Measurements from ENCODE around the gene DNAH7.
"Not testable (repeated sequence)": the region's sequence is repeated elsewhere in the genome, so short reads cannot be mapped to it uniquely, and the experiment has no call there.

Gene DNAH7

DNA sequence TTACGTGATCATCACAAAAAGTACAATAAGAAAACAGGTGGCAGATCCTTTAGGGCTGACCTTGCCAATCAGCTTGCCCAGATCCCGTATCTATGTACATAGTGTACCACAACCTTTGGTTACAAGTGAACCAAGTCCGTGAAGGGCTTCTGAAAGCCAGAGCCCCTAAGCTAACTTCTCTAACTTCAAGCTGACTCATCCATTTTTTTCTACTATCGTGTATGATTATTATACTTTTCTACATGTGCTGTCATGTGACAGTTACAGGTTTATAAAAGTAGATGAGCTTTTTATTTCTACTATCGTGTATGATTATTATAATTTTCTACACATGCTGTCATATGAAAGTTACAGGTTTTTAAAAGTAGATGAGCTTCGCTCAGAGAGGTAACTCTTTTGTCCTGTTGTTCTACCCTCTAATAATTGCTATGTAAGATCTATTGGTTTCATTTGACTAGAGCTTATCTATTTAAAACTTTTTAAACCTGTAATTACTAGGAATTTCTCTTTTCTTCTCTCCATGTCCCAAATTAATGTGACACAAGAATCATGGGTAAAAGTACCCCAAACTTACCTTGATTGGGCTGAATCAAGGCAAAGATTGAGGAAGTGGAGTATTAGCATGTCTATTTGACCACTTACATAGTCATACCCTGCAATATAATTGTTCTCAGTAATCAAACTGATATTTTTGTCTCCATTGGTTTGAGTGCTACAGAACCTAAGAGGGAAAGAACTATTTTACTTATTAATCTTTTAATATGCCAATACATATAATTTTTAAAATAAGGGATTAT is 29.4 kb upstream of the DNAH7 start:
- Histone ChIP-seq H3K27ac (ENCODE audit: low read length) (no peak overlapping the region), H3K9ac (ENCODE audit: low read length in 2 of 2) (no peak overlapping the region), H3K27me3 (ENCODE audit: control insufficient read depth in 1 of 2, insufficient read depth in 2 of 2, low read length in 2 of 2) (no peaks in the 10 kb centered on the region), H3K36me3 (ENCODE audit: control insufficient read depth in 2 of 2, insufficient read depth in 2 of 2, low read length in 2 of 2) (no peaks in the 10 kb centered on the region), H3K9me3 (ENCODE audit: control insufficient read depth in 2 of 2, low read length in 2 of 2) (no peaks in the 10 kb centered on the region), H3K4me3 (ENCODE audit: low read length in 2 of 2) (no peak overlapping the region), H3K4me1 (ENCODE audit: control insufficient read depth, insufficient read depth, low read length) (no peaks in the 10 kb centered on the region)

DNA sequence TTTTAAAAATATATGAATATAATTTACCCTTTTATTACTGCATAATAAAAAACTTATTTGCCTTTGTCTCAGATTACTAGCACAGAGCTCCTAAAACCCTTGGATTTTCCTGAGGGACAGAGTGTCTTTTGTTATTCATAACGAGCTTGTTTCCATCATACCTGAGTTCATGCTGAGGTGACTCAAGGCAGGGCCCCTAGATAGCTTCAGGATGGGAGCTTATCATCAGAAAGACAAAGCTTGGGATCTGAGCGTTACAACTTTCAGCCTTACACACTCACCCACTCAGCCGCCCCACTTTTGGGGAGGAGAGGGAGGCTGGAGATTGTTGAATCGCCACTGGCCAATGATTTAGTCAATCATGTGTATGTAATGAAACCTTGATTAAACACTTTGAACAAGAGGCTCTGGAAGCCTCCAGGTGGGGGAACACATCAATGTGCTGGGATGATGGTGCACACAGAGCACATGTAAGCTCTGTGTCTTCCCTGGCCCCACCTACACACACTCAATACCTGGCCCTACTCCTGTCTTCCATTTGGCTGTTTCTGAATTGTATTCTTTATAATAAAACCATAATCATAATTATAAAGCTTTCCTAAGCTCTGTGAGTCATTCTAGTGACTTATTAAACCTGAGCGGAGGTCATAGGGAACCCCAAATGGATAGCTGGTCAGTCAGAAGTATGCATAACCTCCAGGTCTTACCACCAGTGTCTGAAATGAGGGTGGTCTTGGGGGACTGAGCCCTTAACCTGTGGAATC is 28.5 kb upstream of the DNAH7 start:
- Histone ChIP-seq H3K27ac (ENCODE audit: low read length) (no peak overlapping the region), H3K9me3 (ENCODE audit: control insufficient read depth in 2 of 2, low read length in 2 of 2) (no peaks in the 10 kb centered on the region), H3K9ac (ENCODE audit: low read length in 2 of 2) (no peak overlapping the region), H3K4me1 (ENCODE audit: control insufficient read depth, insufficient read depth, low read length) (no peaks in the 10 kb centered on the region), H3K4me3 (ENCODE audit: low read length in 2 of 2) (no peak overlapping the region), H3K36me3 (ENCODE audit: control insufficient read depth in 2 of 2, insufficient read depth in 2 of 2, low read length in 2 of 2) (no peaks in the 10 kb centered on the region), H3K27me3 (ENCODE audit: control insufficient read depth in 1 of 2, insufficient read depth in 2 of 2, low read length in 2 of 2) (no peaks in the 10 kb centered on the region)

DNA sequence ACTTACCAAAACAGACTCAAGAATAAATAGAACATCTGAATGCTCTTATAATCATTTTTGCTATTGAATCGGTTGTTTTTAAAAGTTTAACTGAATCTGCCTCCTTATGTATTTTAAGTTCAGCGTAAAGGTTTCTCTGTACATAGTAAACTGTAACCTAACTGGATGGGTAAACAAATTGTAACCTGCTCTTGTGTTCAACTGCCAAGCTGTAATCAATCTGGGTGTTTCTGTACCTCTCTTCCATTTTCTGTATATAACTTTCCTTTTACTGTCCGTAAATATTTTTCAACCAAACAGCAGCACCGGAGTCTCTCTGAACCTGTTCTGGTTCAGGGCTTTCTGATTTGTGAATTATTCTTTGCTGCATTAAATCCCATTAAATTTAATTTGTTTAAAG is 27.6 kb upstream of the DNAH7 start:
- Histone ChIP-seq H3K4me3 (ENCODE audit: low read length in 2 of 2) (no peak overlapping the region), H3K9me3 (ENCODE audit: control insufficient read depth in 2 of 2, low read length in 2 of 2) (no peaks in the 10 kb centered on the region), H3K9ac (ENCODE audit: low read length in 2 of 2) (no peak overlapping the region), H3K27ac (ENCODE audit: low read length) (no peak overlapping the region), H3K36me3 (ENCODE audit: control insufficient read depth in 2 of 2, insufficient read depth in 2 of 2, low read length in 2 of 2) (no peaks in the 10 kb centered on the region), H3K27me3 (ENCODE audit: control insufficient read depth in 1 of 2, insufficient read depth in 2 of 2, low read length in 2 of 2) (no peaks in the 10 kb centered on the region), H3K4me1 (ENCODE audit: control insufficient read depth, insufficient read depth, low read length) (no peaks in the 10 kb centered on the region)

DNA sequence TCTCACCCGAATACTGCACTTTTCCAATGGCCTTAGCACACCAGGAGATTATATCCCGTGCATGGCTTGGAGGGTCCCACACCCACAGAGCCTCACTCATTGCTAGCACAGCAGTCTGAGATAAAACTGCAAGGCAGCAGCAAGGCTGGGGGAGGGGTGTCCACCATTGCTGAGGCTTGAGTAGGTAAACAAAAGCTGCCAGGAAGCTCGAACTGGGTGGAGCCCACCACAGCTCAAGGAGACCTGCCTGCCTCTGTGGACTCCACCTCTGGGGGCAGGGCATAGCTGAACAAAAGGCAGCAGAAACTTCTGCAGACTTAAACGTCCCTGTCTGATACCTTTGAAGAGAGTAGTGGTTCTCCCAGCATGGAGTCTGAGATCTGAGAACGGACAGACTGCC is 20.8 kb upstream of the DNAH7 start:
- H3K36me3 ChIP-seq (ENCODE audit: control insufficient read depth in 2 of 2, insufficient read depth in 2 of 2, low read length in 2 of 2); H3K4me1 ChIP-seq (ENCODE audit: control insufficient read depth, insufficient read depth, low read length); H3K9ac ChIP-seq (ENCODE audit: low read length in 2 of 2); H3K27ac ChIP-seq (ENCODE audit: low read length); H3K4me3 ChIP-seq (ENCODE audit: low read length in 2 of 2); H3K9me3 ChIP-seq (ENCODE audit: control insufficient read depth in 2 of 2, low read length in 2 of 2); H3K27me3 ChIP-seq (ENCODE audit: control insufficient read depth in 1 of 2, insufficient read depth in 2 of 2, low read length in 2 of 2): not testable (repeated sequence)

DNA sequence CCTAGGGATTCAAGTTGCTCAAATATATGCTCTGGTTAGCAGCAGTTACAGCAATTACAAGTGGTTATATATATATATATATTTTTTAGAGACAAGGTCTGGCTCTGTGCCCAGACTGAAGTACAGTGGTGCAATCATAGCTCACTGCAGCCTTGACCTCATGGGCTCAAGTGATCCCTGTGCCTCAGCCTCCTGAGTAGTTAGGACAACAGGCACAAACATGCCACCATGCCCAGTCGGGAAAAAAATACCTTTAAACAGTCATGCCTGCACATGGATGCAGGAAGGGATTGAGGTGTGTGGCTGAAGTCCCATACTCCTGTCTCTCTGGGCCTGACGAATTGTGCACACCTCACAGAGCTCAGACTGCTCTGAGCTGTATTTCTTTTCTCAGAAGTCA is 19.6 kb upstream of the DNAH7 start:
- Histone ChIP-seq H3K9ac (ENCODE audit: low read length in 2 of 2) (no peak overlapping the region), H3K36me3 (ENCODE audit: control insufficient read depth in 2 of 2, insufficient read depth in 2 of 2, low read length in 2 of 2) (no peaks in the 10 kb centered on the region), H3K9me3 (ENCODE audit: control insufficient read depth in 2 of 2, low read length in 2 of 2) (no peaks in the 10 kb centered on the region), H3K27ac (ENCODE audit: low read length) (no peak overlapping the region), H3K4me3 (ENCODE audit: low read length in 2 of 2) (no peak overlapping the region), H3K4me1 (ENCODE audit: control insufficient read depth, insufficient read depth, low read length) (no peaks in the 10 kb centered on the region), H3K27me3 (ENCODE audit: control insufficient read depth in 1 of 2, insufficient read depth in 2 of 2, low read length in 2 of 2) (no peaks in the 10 kb centered on the region)

DNA sequence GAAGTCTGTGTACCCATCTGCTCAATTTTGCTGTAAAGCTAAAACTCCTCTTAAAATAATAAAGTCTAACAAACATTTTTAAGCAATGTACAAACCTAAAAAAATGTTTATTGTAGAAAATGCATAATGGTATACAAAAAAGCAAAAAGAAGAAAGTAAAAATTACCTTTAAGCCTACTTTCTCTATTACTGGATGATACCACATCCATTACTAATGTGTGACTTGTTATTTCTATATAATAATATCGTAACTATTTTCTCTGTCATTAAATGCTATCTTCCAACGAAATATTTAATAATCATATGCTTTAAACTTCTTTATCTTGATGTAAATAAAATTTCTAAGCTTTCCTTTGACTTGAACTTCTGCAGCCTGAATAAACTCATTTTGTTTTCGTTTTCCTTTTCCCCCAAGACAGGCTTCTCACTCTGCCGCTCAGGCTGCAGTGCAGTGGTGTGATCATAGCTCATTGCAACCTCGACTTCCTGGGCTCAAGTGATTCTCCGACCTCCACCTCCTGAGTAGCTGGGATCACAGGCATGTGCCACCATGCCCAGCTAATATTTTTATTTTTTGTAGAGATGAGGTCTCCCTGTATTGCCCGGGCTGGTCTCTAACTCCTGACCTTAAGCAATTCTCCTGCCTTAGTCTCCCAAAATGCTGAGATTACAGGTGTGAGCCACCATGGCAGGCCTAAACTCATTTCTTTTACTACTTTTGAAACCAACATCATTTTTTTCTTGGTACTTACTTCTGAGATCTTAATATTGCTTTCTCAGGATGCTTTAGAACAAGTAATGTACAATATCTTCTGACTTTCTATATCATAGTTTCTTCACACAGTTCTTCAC is 18.1 kb upstream of the DNAH7 start:
- Histone ChIP-seq H3K36me3 (ENCODE audit: control insufficient read depth in 2 of 2, insufficient read depth in 2 of 2, low read length in 2 of 2) (no peaks in the 10 kb centered on the region), H3K27ac (ENCODE audit: low read length) (no peak overlapping the region), H3K9me3 (ENCODE audit: control insufficient read depth in 2 of 2, low read length in 2 of 2) (no peaks in the 10 kb centered on the region), H3K9ac (ENCODE audit: low read length in 2 of 2) (no peak overlapping the region), H3K4me3 (ENCODE audit: low read length in 2 of 2) (no peak overlapping the region), H3K27me3 (ENCODE audit: control insufficient read depth in 1 of 2, insufficient read depth in 2 of 2, low read length in 2 of 2) (no peaks in the 10 kb centered on the region), H3K4me1 (ENCODE audit: control insufficient read depth, insufficient read depth, low read length) (no peaks in the 10 kb centered on the region)

DNA sequence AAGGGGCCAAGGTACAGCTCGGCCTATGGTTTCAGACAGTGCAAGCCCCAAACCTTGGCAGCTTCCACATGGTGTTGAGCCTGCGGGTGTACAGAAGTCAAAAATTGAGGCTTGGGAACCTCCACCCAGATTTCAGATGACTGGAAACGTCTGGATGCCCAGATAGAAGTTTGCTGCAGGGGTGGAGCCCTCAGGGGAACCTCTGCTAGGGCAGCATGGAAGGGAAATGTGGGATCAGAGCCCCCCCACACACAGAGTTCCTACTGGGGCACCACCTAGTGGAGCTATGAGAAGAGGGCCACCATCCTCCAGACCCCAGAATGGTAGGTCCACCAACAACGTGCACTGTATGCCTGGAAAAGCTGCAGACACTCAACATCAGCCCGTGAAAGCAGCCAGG is 15.0 kb upstream of the DNAH7 start:
- H3K4me3 ChIP-seq (ENCODE audit: low read length in 2 of 2) = no peak overlapping the region
- no peak overlapping the region for H3K27ac ChIP-seq (ENCODE audit: low read length)
- H3K27me3 ChIP-seq (ENCODE audit: control insufficient read depth in 1 of 2, insufficient read depth in 2 of 2, low read length in 2 of 2) = no peaks in the 10 kb centered on the region
- no peaks in the 10 kb centered on the region for H3K4me1 ChIP-seq (ENCODE audit: control insufficient read depth, insufficient read depth, low read length)
- no peaks in the 10 kb centered on the region for H3K36me3 ChIP-seq (ENCODE audit: control insufficient read depth in 2 of 2, insufficient read depth in 2 of 2, low read length in 2 of 2)
- H3K9ac ChIP-seq (ENCODE audit: low read length in 2 of 2) = no peak overlapping the region
- no peaks in the 10 kb centered on the region for H3K9me3 ChIP-seq (ENCODE audit: control insufficient read depth in 2 of 2, low read length in 2 of 2)

DNA sequence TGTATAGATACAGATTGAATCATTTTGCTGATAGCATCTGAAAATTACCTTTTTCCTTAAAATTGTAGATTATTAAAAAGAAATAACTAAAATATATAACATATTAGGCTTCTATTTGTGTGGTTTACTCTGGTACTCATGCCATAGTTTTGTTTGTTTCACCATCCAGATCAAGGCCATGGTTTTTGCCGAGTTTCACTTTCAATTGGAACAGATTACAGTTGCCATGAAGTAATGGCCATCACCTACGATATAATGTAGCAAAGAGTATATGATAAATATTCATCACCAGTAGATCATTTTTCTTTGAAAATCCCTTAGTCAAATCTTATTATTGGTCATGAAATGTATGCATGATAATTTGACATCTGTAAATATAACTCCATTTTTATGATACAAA is 11.9 kb upstream of the DNAH7 start:
- no peaks in the 10 kb centered on the region for H3K36me3 ChIP-seq (ENCODE audit: control insufficient read depth in 2 of 2, insufficient read depth in 2 of 2, low read length in 2 of 2)
- H3K4me1 ChIP-seq (ENCODE audit: control insufficient read depth, insufficient read depth, low read length) = no peaks in the 10 kb centered on the region
- no peaks in the 10 kb centered on the region for H3K9me3 ChIP-seq (ENCODE audit: control insufficient read depth in 2 of 2, low read length in 2 of 2)
- no peak overlapping the region for H3K4me3 ChIP-seq (ENCODE audit: low read length in 2 of 2)
- no peaks in the 10 kb centered on the region for H3K27me3 ChIP-seq (ENCODE audit: control insufficient read depth in 1 of 2, insufficient read depth in 2 of 2, low read length in 2 of 2)
- H3K9ac ChIP-seq (ENCODE audit: low read length in 2 of 2) = no peak overlapping the region
- H3K27ac ChIP-seq (ENCODE audit: low read length) = no peak overlapping the region

DNA sequence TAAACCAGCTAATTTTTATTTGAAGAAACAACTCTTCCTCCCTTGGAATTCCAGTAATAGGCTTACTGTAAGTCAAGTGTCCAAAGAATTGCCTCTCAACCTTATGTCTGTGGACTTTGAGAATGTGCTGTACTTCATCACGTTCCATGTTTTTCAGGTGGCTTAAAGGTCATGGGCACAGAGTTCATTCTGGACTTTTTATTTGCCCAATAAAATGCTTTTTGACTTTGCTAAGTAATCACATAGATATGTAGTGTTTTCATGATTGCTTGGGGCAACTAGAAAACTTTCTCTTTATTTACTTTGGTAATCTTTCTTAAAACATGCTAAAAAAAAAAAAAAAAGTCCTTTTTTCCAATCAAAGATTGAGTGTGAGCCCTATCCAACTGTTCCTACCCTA is 10.4 kb upstream of the DNAH7 start:
- no peak overlapping the region for H3K4me3 ChIP-seq (ENCODE audit: low read length in 2 of 2)
- no peaks in the 10 kb centered on the region for H3K27me3 ChIP-seq (ENCODE audit: control insufficient read depth in 1 of 2, insufficient read depth in 2 of 2, low read length in 2 of 2)
- H3K4me1 ChIP-seq (ENCODE audit: control insufficient read depth, insufficient read depth, low read length) = no peaks in the 10 kb centered on the region
- no peak overlapping the region for H3K9ac ChIP-seq (ENCODE audit: low read length in 2 of 2)
- H3K27ac ChIP-seq (ENCODE audit: low read length) = no peak overlapping the region
- H3K36me3 ChIP-seq (ENCODE audit: control insufficient read depth in 2 of 2, insufficient read depth in 2 of 2, low read length in 2 of 2) = no peaks in the 10 kb centered on the region
- no peaks in the 10 kb centered on the region for H3K9me3 ChIP-seq (ENCODE audit: control insufficient read depth in 2 of 2, low read length in 2 of 2)

DNA sequence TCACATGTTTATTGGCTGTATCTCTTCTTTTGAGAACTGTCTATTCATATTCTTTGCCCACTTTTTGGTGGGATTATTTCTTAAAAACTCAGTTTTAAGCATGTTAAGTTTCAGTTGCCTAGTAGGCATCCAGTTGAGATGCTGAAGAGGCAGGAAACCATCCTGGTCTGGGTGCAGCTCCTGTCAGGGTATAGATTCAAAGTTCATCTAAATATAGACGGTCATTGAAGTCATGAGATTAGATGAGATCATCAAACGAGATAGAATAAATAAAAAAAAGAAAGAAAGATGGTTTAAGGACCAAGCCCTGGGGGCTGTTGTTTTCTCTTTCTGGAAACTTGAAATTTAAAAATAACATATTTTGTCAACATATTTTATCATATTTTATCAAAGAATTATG is 9.2 kb upstream of the DNAH7 start:
- H3K27ac ChIP-seq (ENCODE audit: low read length) = no peak overlapping the region
- H3K9ac ChIP-seq (ENCODE audit: low read length in 2 of 2) = no peak overlapping the region
- no peaks in the 10 kb centered on the region for H3K9me3 ChIP-seq (ENCODE audit: control insufficient read depth in 2 of 2, low read length in 2 of 2)
- no peaks in the 10 kb centered on the region for H3K36me3 ChIP-seq (ENCODE audit: control insufficient read depth in 2 of 2, insufficient read depth in 2 of 2, low read length in 2 of 2)
- no peak overlapping the region for H3K4me3 ChIP-seq (ENCODE audit: low read length in 2 of 2)
- H3K4me1 ChIP-seq (ENCODE audit: control insufficient read depth, insufficient read depth, low read length) = no peaks in the 10 kb centered on the region
- H3K27me3 ChIP-seq (ENCODE audit: control insufficient read depth in 1 of 2, insufficient read depth in 2 of 2, low read length in 2 of 2) = no peaks in the 10 kb centered on the region
